Activated CD4-positive, alpha-beta memory T cell treated with anti-CD3 and anti-CD28 coated beads, Interleukin-2, amount 10 ng/mL, durations not matched to agents 7 days and 5 days (primary cell): Measurements from ENCODE around the gene SET. TPM values are rescaled to one million over a fixed set of nuclear protein-coding genes. Genes with fewer than 3 reads are reported as not detected.
"Not testable (repeated sequence)": the region's sequence is repeated elsewhere in the genome, so short reads cannot be mapped to it uniquely, and the experiment has no call there.

ENCODE experiments used
- CTCF ChIA-PET: fragments of 350-600 bp; sonication (Branson Sonifier 250); formaldehyde crosslinking; loops from one replicate; lab custom pipeline; 2021; ENCODE audit warnings: antibody characterized with exemption, inconsistent platforms; lab: Charles Lee
- POLR2A ChIA-PET: fragments of 350-600 bp; sonication (Branson Sonifier 250); formaldehyde crosslinking; loops from one replicate; lab custom pipeline; 2021; ENCODE audit warnings: antibody characterized with exemption; lab: Charles Lee
- DNase-seq: peaks from one replicate; pipeline ENCODE4 v3.0.0-alpha.2; 2020
- H3K27ac Mint-ChIP-seq: one replicate; pipeline ENCODE4 v1.8.0; 2021; ENCODE audit warnings: mild to moderate bottlenecking, mixed read lengths
- H3K27me3 Mint-ChIP-seq: one replicate; pipeline ENCODE4 v1.8.0; 2021; ENCODE audit warnings: mixed read lengths
- H3K36me3 Mint-ChIP-seq: one replicate; pipeline ENCODE4 v1.8.0; 2021; ENCODE audit warnings: low read depth, mixed read lengths
- H3K4me1 Mint-ChIP-seq: one replicate; pipeline ENCODE4 v1.8.0; 2021; ENCODE audit warnings: mixed read lengths
- H3K4me3 Mint-ChIP-seq: one replicate; pipeline ENCODE4 v1.8.0; 2021; ENCODE audit warnings: mild to moderate bottlenecking, mixed read lengths
- H3K9me3 Mint-ChIP-seq: one replicate; pipeline ENCODE4 v1.8.0; 2021; ENCODE audit warnings: mixed read lengths
- total RNA-seq, 2 experiments: library from RNA; stranded (reverse); gene quantifications; one replicate each; pipeline ENCODE4 v1.2.3, GENCODE V29; 2021

Gene SET
- total RNA-seq, 2 experiments from 2014 or later: 355 to 379 TPM

GRCh38 chr9:128657796-128658195 is 31.2 kb upstream of the SET start:
- Mint-ChIP-seq H3K4me3 (no peak overlapping the region), H3K27ac (peak overlapping the region; percentile 99), H3K27me3 (no peaks in the 10 kb centered on the region), H3K36me3 (peaks cover 5% of the 10 kb centered on the region), H3K4me1 (peaks cover 18% of the 10 kb centered on the region), H3K9me3 (no peaks in the 10 kb centered on the region)
- ChIA-PET CTCF (interaction anchor here (0.7 to 1.6 kb wide), 3 partner anchors 15 to 161 kb away, joined by 3 to 5 read pairs (median 4); partner anchors contain the start of gene ENDOG), POLR2A (interaction anchor here (1.3 to 2.1 kb wide), 5 partner anchors 10 to 67 kb away, joined by 3 to 11 read pairs (median 6); partner anchors contain the start of gene ZDHHC12)
- DNase-seq: no peak

GRCh38 chr9:128666481-128666941 is 22.5 kb upstream of the SET start:
- DNase-seq, H3K27me3 Mint-ChIP-seq, H3K4me3 Mint-ChIP-seq, H3K4me1 Mint-ChIP-seq, CTCF ChIA-PET, H3K36me3 Mint-ChIP-seq, H3K27ac Mint-ChIP-seq, H3K9me3 Mint-ChIP-seq: not testable (repeated sequence)
- POLR2A ChIA-PET: interaction anchor here (2.1 kb wide), 1 partner anchor 18 kb away, joined by 5 read pairs; no protein-coding TSS in a partner anchor

GRCh38 chr9:128669786-128670185 is 19.2 kb upstream of the SET start:
- no peaks in the 10 kb centered on the region for H3K4me1 Mint-ChIP-seq
- no peak overlapping the region for H3K27ac Mint-ChIP-seq
- DNase-seq: no peak
- no peaks in the 10 kb centered on the region for H3K36me3 Mint-ChIP-seq
- H3K4me3 Mint-ChIP-seq: no peak overlapping the region
- no peaks in the 10 kb centered on the region for H3K9me3 Mint-ChIP-seq
- ChIA-PET CTCF (no interaction called here), POLR2A (interaction anchor here (0.6 kb wide), 1 partner anchor 14 kb away, joined by 3 read pairs; no protein-coding TSS in a partner anchor)
- no peaks in the 10 kb centered on the region for H3K27me3 Mint-ChIP-seq

GRCh38 chr9:128675382-128675781 is 13.6 kb upstream of the SET start:
- Mint-ChIP-seq H3K4me3 (no peak overlapping the region), H3K27ac (no peak overlapping the region)

GRCh38 chr9:128677794-128678193 is 11.2 kb upstream of the SET start:
- H3K9me3 Mint-ChIP-seq: no peaks in the 10 kb centered on the region
- ChIA-PET CTCF (no interaction called here), POLR2A (interaction anchor here (0.6 kb wide), 1 partner anchor 8 kb away, joined by 3 read pairs; no protein-coding TSS in a partner anchor)
- H3K27me3 Mint-ChIP-seq: no peaks in the 10 kb centered on the region
- DNase-seq: no peak
- H3K27ac Mint-ChIP-seq: no peak overlapping the region
- H3K4me1 Mint-ChIP-seq: peaks cover 3% of the 10 kb centered on the region
- peaks cover 3% of the 10 kb centered on the region for H3K36me3 Mint-ChIP-seq
- H3K4me3 Mint-ChIP-seq: no peak overlapping the region

More at GRCh38 chr9:128675382-128675781, 13.6 kb upstream of the SET start:
- Mint-ChIP-seq H3K9me3 (no peaks in the 10 kb centered on the region), H3K4me1 (no peaks in the 10 kb centered on the region), H3K27me3 (no peaks in the 10 kb centered on the region), H3K36me3 (no peaks in the 10 kb centered on the region)
- ChIA-PET CTCF (interaction anchor here (1.5 to 1.8 kb wide), 3 partner anchors 10 to 27 kb away, joined by 3 to 5 read pairs (median 4); partner anchors contain the start of gene PKN3), POLR2A (interaction anchor here (1.4 to 1.7 kb wide), 2 partner anchors 9 to 14 kb away, joined by 5 to 9 read pairs; partner anchors contain the start of gene SET)
- DNase-seq: no peak

- H3K27ac Mint-ChIP-seq: peak overlapping the region; percentile 97
- DNase-seq: peak; percentile 43
- H3K9me3 Mint-ChIP-seq: no peaks in the 10 kb centered on the region
- ChIA-PET CTCF (interaction anchor here (0.6 to 2.7 kb wide), 4 partner anchors 18 to 136 kb away, joined by 3 to 13 read pairs (median 3); partner anchors contain the start of genes ENDOG and PKN3), POLR2A (interaction anchor here (0.8 to 4.0 kb wide), 20 partner anchors 8 to 314 kb away, joined by 3 to 27 read pairs (median 4); partner anchors contain the start of genes DYNC2I2, ENDOG, PKN3 and SPTAN1)
- H3K27me3 Mint-ChIP-seq: no peaks in the 10 kb centered on the region
- H3K4me3 Mint-ChIP-seq: peak overlapping the region; percentile 95
- H3K4me1 Mint-ChIP-seq: peaks cover 54% of the 10 kb centered on the region
- peaks cover 6% of the 10 kb centered on the region for H3K36me3 Mint-ChIP-seq
Measured at GRCh38 chr9:128683340-128684064, 5.5 kb upstream of the SET start.

- ChIA-PET POLR2A (interaction anchor here (0.8 to 4.0 kb wide), 20 partner anchors 8 to 314 kb away, joined by 3 to 27 read pairs (median 4); partner anchors contain the start of genes DYNC2I2, ENDOG, PKN3 and SPTAN1), CTCF (interaction anchor here (0.9 to 2.7 kb wide), 3 partner anchors 18 to 134 kb away, joined by 3 to 13 read pairs (median 3); partner anchors contain the start of genes ENDOG and PKN3)
- peaks cover 54% of the 10 kb centered on the region for H3K4me1 Mint-ChIP-seq
- peaks cover 6% of the 10 kb centered on the region for H3K36me3 Mint-ChIP-seq
- no peaks in the 10 kb centered on the region for H3K9me3 Mint-ChIP-seq
- peak overlapping the region; percentile 95 for H3K4me3 Mint-ChIP-seq
- H3K27ac Mint-ChIP-seq: peak overlapping the region; percentile 97
- no peak for DNase-seq
- no peaks in the 10 kb centered on the region for H3K27me3 Mint-ChIP-seq
Measured at GRCh38 chr9:128684065-128684324, 5.0 kb upstream of the SET start.

GRCh38 chr9:128684325-128685199 is 4.5 kb upstream of the SET start:
- H3K27me3 Mint-ChIP-seq: no peaks in the 10 kb centered on the region
- H3K27ac Mint-ChIP-seq: peak overlapping the region; percentile 97
- peaks cover 6% of the 10 kb centered on the region for H3K36me3 Mint-ChIP-seq
- peaks cover 54% of the 10 kb centered on the region for H3K4me1 Mint-ChIP-seq
- no peaks in the 10 kb centered on the region for H3K9me3 Mint-ChIP-seq
- ChIA-PET POLR2A (interaction anchor here (0.8 to 4.0 kb wide), 24 partner anchors 8 to 396 kb away, joined by 3 to 27 read pairs (median 4); partner anchors contain the start of genes DOLPP1, DYNC2I2, ENDOG and KYAT1), CTCF (interaction anchor here (0.9 to 2.7 kb wide), 3 partner anchors 17 to 134 kb away, joined by 3 to 13 read pairs (median 3); partner anchors contain the start of genes ENDOG and PKN3)
- peak; percentile 84 for DNase-seq
- peak overlapping the region; percentile 95 for H3K4me3 Mint-ChIP-seq

- peaks cover 11% of the 10 kb centered on the region for H3K36me3 Mint-ChIP-seq
- peak overlapping the region; percentile 95 for H3K4me3 Mint-ChIP-seq
- H3K4me1 Mint-ChIP-seq: peaks cover 56% of the 10 kb centered on the region
- ChIA-PET POLR2A (interaction anchor here (0.7 to 4.0 kb wide), 10 partner anchors 8 to 395 kb away, joined by 3 to 27 read pairs (median 4); partner anchors contain the start of genes DOLPP1, SPTAN1, ZDHHC12 and ZER1), CTCF (interaction anchor here (0.6 to 2.7 kb wide), 6 partner anchors 12 to 1054 kb away, joined by 3 to 13 read pairs (median 3); partner anchors contain the start of genes ENDOG, PKN3 and TOR2A)
- no peaks in the 10 kb centered on the region for H3K9me3 Mint-ChIP-seq
- peak overlapping the region; percentile 97 for H3K27ac Mint-ChIP-seq
- H3K27me3 Mint-ChIP-seq: no peaks in the 10 kb centered on the region
- peak; percentile 61 for DNase-seq
Measured at GRCh38 chr9:128685636-128686489, 3.2 kb upstream of the SET start.

- ChIA-PET CTCF (interaction anchor here (1.5 kb wide), 1 partner anchor 13 kb away, joined by 3 read pairs; no protein-coding TSS in a partner anchor), POLR2A (interaction anchor here (1.1 kb wide), 1 partner anchor 36 kb away, joined by 8 read pairs; the partner anchor contains the start of gene ZDHHC12)
- no peak overlapping the region for H3K4me3 Mint-ChIP-seq
- H3K9me3 Mint-ChIP-seq: no peaks in the 10 kb centered on the region
- peaks cover 20% of the 10 kb centered on the region for H3K36me3 Mint-ChIP-seq
- DNase-seq: no peak
- no peaks in the 10 kb centered on the region for H3K27me3 Mint-ChIP-seq
- peaks cover 64% of the 10 kb centered on the region for H3K4me1 Mint-ChIP-seq
- H3K27ac Mint-ChIP-seq: peak overlapping the region; percentile 97
Measured at GRCh38 chr9:128687453-128687852, 1.6 kb upstream of the SET start.

GRCh38 chr9:128689293-128689774 is 312 bp downstream of the SET start:
- Mint-ChIP-seq H3K27ac (peak overlapping the region; percentile 57), H3K9me3 (no peaks in the 10 kb centered on the region), H3K4me3 (peak overlapping the region; percentile 55), H3K27me3 (no peaks in the 10 kb centered on the region), H3K4me1 (peaks cover 64% of the 10 kb centered on the region), H3K36me3 (peaks cover 36% of the 10 kb centered on the region)
- CTCF ChIA-PET: interaction anchor here (2.2 kb wide), 1 partner anchor 13 kb away, joined by 6 read pairs; the partner anchor contains the start of gene PKN3
- no peak for DNase-seq
- POLR2A ChIA-PET: interaction anchor here (0.7 to 4.6 kb wide), 15 partner anchors 8 to 310 kb away, joined by 3 to 24 read pairs (median 5); partner anchors contain the start of genes ENDOG, ODF2, PKN3 and SPTAN1
